HL-60/S4 (cell line): ENCODE data around the gene LHFPL5.

ENCODE experiments used
- in situ Hi-C: fragments of 300-500 bp; cut with MboI; formaldehyde crosslinking; loops from 2 replicates; pipeline ENCODE4 v1.14.3; 2022; ENCODE audit warnings: low sequenced_read_pairs

Gene LHFPL5

DNA sequence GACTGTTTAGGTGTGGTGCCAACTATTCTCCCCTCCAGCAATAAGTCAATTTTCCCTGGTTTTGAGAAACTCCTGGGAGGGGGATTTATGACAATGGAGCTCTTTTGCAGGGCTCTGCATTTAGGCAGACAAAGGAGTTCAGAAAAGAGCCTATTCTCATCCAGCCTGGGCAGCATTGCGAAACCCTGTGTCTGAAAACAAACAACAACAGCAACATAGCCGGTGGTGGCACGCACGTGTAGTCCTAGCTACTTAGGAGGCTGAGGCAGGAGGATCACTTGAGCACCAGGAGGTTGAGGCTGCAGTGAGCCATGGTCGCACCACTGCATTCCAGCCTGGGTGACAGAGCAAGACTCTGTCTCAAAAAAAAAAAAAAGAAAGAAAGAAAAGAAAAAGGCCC lies 14.5 kb upstream of the LHFPL5 start:
- in situ Hi-C loops, result no loop called here

DNA sequence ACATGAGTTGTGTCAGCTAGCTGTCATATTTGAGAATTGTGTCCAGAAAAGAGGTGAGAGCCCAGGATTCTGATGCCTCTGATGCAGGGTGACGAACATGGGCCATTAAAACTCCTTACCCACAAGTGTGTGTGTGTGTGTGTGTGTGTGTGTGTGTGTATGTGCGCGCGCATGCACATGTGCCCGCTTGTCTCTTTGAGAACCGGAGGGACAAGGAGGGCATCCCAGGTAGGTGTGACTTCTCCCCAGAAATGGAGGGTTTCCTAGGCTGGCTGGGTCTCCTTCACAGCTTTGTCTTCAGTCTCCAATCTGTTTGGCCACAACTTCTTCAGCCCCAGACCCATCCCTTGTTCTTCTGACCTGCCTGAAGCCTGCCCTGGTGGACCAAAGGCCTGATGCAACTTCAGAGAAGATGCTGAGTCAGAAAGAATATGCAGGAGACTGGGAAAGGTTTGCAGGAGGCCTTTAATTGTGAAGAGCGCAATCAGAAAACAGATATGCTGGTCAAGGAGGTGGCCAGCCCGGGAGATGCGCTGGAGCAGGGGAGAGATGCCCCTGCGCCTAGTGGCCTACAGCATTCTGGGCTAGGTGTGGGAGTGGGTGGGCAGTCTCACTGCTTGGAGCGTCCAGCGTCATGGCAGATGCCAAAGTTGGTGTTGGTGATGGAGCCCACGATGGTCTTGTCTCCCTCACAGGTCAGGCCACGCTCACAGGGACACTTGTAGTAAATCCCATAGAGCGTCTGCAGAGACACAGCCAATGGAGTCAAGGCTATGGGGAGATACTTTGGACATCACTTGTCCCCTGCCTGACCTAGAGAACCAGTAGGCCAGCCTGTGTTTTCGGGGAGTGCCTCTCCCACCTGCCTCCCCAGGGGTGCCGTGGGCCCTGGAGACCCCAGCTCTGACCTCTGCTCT lies 10.4 kb upstream of the LHFPL5 start:
- in situ Hi-C loops, result no loop called here

DNA sequence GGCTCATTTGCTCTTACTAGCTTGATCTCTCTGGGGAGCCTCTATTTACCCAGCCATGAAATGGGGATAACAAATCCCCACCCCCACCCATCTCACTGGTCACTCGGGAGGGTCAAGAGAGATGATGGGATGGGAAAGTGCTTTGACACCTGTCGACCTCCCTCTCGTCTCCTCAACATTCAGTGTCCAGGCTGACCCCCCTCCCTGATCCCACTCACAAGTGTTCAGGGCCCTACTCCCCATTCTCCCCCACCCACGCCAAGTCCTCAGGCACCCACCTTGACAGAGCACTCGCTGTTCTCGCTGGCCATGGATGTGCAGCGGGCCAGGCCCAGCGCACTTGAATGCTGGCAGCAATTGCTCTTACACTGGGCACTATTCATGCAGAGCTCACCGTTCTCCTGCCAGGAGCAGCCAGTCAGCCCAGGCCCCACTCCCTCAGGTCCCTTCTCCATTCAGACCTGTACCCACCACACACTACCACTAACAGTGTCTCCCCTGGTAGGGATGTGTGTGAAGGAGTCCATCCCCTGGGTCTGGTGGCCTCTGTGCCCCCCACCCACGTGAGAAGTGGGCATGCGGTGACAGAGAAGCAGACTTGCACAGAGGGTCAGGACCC lies 9.6 kb upstream of the LHFPL5 start:
- in situ Hi-C loops, result no loop called here

DNA sequence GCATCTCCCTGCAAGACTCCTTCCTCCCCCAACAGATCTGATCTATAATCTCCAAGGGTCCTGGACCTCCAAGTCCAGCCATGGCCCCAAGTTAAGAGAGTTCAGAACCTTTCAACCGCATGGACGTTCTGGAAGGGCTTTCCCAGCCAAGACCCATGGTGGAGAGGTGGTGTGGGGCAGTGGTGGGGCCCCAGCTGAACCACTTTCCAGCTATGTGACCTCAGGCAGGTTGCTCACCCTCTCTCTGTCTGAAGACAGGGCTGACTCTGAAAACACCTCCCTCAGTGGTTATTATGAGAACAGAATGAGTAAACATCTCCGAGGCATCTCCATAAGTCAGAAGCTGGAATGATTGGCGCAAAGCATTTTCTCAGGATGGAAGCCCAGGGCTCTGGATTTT lies 8.9 kb upstream of the LHFPL5 start:
- in situ Hi-C loops, result no loop called here

DNA sequence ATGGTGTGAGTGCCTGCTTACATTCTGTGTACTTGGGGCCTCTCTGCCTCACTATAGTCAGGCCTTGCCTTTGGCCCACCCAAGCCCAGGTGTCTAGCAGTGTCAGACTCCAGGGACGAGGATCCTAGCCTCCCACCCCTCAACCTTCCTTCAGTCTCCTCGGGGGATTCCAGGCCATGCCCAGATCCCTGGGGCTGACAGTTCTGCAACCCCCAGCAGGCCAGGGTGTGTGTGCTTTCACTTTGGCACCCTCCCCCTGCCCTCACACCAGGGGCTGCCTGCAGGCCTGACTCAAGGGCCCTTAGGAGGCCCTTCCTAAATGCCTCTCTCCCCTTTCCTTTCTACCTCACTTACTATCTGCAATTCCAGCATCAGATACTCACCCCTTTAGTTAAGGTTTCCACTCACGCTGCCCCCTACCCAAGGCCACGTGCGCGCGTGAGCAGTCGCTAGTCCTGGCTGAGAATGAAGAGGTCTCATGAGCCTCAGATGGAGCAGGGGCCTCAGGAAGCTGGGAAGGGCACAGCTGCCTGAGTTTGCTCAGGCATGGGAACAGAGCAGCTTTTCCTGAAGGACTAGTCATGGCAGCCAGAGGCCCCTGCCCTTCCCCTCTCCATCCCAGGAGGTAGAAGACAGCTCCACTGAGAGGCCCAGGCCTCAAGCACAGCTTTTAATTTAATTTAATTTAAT lies 7.2 kb upstream of the LHFPL5 start:
- in situ Hi-C loops, result no loop called here

DNA sequence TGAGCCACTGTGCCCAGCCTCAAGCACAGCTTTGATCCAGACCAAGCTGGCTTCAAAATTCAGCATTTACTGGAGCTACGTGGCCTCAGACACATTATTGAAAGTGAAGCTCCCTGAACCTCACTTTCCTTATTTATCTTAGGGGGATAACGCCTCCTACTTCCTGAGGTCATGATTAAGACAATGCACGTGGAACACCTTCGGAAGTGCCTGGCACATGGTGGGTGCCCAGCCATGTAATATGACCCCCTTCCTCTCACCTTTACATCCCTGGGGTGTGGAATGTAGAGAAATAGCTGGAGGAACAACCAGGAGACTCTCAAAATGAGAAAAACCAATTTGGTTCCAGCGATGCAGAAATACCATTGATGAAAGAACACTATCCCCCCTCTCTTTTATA lies 6.4 kb upstream of the LHFPL5 start:
- in situ Hi-C loops, result no loop called here

DNA sequence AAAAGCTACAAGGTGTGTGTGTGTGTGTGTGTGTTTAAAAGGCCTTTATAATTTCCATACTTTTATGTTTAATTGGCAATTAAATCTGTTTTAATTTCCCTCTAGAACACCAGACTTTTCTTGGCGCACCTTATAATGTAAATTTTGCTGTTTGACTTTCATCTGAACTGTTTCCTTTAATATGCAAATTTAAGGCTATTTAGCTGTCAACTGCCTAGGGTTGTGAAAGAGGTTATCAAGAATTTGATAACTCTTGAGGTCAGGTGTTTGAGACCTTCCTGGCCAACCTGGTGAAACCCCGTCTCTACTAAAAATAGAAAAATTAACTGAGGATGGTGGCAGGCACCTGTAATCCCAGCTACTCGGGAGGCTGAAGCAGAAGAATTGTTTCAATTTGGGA lies 4.0 kb upstream of the LHFPL5 start:
- in situ Hi-C loops, result no loop called here

DNA sequence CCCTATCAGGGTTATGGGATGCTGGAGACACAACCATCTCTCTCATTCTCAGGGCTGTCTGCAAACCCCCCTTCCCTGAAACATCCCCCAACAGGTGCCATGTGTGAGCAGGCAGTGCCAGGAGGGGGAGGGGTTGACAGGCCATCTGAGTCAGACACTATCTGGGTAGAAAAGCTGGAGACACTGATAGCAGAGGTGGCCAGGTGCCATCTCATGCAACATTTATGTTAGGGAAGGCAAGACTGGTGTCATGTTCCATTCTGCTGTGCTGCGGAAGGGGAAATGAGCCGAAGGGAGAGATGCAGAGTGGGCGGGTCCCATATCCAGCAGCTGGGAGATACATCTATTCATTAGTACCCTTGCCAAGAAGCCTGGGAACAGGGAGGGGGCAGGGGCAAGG lies 3.5 kb downstream of the LHFPL5 start:
- in situ Hi-C loops, result no loop called here

DNA sequence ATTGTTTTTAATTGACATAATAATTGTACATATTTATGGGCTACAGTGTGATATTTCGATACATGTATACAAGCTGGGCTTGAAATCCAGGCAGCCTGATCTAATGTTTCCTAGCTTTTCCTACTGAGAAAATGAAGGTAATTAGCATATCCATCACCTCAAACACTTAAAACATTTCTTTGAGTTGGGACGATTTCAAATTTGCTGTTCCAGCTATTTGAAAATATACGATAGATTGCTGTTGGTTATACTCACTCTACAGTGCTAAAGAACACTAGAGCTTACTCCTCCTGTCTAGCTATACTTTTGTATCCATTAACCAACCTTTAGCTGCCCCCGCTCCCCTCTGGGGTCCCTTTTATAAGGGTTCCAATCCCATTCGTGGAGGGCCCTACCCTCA lies 4.7 kb downstream of the LHFPL5 start:
- in situ Hi-C loops, result no loop called here

DNA sequence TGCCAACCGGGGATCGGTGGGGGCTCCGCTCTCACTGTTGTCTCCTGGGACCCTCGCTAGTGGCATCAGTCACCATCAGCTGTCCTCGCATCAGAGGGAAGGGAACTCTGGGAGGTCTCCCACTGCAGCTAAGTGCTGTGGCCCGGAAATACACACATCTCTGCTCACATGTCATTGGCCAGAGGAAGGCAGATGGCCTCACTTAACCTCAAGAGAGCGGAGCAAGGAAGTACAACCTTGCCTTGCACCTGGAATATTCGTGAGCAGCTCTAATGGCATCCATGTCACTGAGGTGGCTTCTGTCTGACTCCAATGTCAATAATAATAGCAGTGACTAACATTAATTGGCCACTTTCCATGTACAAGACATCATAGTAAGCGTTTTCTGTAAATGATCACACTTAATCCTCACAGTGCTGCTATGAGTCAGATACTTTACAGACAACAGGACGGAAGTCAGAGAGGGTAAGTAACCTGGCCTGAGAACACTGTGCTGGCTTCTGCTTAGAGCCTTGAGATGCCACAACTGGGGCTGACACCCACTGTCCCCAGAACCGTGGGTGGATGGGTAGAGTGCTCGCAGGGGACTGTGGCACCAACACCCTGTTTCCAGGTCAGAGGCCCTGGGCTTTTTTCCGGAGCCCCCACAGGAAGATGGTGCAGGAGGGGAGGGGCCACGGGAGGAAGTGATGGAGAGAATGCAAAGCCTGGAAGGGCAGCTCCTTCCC lies 6.0 kb downstream of the LHFPL5 start:
- in situ Hi-C loops, result no loop called here

DNA sequence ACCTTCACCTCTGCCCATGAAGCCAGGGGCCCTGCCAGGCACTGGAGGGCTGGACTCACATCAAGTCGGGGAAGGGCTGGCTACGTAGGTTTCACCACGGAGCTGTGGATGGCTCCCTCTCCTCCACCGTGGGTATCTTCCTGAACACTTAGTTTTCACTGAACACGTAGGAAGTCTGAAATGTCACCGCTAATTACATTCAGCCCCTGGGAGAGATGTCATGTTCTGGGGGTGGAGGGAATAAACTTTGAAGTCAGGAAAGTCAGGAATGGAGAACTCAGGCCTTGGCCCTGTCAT lies 6.5 kb downstream of the LHFPL5 start:
- in situ Hi-C loops, result no loop called here

DNA sequence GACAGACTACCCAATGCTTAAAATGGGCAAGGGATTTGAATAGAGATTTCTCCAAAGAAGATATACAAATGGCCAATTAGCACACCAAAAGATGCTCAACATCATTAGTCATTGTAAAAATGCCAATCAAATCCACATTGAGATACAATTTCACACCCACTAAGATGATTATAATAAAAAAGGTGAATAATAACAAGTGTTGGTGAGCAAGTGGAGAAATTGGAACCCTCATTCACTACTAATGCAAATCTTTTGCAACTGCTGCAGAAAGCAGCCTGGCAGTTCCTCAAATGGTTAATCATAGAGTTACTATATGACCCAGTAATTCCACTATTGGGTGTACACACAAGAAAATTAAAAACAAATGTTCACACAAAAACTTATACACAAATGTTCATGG lies 12.4 kb downstream of the LHFPL5 start:
- in situ Hi-C loops, result no loop called here

DNA sequence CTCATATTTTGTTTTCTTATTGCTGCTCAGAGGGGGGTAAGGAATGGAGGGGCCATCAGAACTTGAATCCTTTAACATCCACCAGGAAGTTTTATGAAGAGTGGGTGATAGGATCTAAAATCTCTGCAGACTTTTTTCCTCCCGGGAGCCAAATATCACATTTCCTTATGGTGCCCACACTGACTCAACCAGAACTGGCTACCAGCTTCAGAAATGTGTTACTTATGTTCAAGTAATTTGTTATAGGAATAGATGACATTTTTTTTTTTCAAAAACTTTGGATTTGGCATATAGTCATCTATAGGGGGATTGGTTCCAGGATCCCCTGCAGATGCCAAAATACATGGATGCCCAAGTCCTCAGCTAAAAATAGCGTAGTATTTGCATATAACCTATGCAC lies 18.4 kb downstream of the LHFPL5 start:
- in situ Hi-C loops, result no loop called here

DNA sequence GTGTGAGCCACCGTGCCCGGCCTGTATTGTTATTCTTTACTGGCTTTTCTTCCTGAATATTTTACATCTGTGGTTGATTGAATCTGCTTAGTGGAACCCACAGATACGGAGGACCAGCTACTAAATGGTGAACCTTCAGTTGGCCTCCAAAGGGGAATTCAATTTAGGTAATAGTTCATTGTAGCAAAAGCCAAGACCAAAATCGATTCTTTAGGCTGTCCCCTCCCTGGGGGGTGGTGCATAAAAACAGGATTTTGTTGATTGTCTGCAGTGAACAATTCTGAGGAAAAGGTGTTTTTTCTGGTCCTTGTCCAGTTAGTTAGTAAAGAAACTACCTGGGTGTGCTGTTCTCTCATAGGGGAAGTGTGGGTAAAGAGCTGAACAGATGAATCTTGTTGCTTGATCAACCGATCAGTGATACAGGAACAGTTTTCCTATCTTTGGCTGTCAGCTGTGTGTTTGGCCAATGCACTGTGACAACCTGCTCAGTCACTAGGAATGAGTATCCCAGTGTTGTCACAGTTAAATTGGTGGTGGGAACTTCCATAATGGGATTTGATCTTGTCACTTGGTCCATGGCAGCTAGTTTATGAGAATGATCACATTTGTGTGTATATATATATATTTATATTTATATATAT lies 19.5 kb downstream of the LHFPL5 start:
- in situ Hi-C loops, result no loop called here

DNA sequence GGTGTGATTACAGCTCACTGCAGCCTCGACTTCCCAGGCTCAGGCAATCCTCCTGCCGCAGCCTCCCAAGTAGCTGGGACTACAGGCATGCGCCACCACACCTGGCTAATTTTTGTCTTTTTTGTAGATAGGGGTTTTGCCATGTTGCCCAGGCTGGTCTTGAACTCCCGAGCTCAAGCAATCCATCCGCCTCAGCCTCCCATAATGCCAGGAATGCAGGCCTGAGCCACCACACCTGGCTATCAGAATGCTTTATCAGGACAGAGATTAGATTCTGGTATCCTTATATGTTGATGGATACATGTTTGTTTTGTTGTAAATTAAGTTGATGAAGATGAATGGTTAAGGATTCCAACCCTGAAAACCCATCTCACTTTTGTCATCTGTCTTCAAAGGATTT lies 24.2 kb downstream of the LHFPL5 start:
- in situ Hi-C loops, result no loop called here

DNA sequence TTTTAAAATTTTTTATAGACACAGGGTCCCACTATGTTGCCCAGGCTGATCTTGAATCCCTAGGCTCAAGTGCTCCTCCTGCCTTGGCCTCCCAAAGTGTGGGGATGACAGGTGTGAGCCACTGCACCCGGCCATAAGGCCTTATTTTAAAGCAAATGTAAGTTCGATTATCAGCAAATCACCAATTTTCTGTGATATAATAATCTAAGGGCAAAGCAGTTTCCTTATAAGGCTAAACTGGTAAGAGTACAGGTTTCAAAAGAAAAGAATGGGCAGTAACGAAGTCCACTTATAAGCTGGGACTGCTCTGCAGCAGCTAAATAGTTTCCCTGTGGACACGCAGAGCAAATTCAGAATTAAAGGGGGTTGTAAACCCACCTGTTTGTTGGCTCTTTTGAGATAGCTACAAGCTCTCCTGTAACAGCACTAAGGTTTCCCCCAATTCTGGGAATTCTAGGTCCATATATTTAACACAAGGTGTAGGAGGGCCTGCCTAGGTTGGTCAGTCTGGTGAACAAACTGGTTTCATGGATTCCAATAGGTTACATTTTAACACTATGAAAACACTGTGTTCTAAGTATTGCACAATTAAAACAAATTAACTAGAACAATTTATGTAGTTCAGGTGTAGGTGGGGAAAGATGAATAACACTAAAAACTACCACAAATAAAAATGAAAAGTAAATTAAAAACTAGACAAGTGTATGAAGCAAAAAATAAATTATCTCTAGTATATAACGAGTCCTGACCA lies 26.3 kb downstream of the LHFPL5 start:
- in situ Hi-C loops, result no loop called here

DNA sequence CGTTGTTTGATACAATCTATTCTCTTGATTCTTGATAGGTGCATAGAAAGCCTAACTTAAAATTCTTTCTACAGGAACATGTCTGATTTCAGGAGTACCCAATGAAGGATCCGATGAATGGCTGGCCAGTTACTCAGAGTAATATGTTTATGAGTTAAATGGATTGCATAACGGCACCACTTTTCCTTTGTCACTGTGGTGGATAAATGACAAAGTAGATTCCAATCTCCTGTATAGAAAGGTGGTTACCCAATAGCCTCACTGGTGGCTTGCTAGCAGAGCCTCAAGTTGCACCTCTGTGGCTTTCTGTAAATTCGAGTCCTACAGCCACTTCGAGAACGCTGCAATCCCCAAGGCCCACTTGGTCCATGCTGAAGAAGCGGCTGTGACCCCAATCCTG lies 28.4 kb downstream of the LHFPL5 start:
- in situ Hi-C loops, result no loop called here

DNA sequence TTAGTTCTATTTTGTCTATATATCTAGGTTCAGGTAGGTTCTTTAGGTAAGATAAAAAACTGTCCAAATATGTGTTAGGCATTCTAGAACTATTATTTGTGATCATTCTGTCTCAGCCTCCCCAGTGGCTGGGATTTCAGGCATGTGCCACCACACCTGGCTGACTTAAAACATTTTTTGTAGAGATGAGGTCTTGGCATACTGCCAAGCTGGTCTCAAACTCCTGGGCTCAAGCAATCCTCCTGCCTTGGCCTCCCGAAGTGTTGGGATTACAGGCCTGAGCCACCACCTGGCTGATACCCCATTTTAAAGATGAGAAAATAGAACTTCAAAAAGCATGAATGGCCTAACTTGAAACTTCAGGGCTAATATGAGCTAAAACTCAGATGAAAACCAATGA lies 33.9 kb downstream of the LHFPL5 start:
- in situ Hi-C loops, result no loop called here

DNA sequence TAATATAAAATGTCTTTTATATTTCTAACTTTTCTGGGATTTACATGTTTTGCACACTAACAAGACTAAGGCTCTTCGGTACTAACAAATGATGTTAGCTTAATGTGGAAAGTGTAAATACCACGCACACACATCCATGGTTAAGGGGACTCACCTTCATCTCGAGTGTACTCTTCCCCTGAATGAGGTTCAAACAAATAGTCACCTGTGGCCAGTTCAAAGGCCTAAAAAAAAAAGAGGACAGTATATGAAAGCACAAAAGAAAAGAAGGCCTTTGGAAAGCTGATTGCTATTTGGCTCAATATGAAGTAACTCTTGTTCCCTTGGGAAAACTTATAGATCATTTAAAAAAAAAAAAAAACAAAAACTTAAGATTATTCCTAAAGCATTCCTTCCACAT lies 37.2 kb downstream of the LHFPL5 start:
- in situ Hi-C loops, result no loop called here

DNA sequence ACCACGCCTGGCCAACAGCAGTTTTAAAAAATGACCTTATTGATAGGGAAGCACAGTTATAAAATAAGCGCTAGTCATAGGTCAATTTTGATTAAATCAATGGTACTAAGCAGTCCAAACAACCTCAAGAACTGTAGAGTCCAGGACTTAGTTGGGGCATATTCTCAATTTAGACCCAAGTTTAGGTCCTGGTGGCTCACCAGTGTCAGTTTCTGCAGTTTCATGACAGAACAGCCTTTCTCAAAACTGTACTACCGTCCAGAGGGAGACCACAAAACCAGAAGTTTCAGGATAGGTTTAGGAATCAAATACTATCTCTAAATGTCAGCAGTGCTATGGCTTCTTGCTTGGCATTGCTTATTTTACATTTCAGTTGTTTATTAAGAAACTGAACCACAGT lies 39.1 kb downstream of the LHFPL5 start:
- in situ Hi-C loops, result no loop called here
